Stimulated activated CD4-positive, alpha-beta T cell treated with anti-CD3 and anti-CD28 coated beads, TNF-alpha, amount 100 ng/mL, for 48 hours (primary cell): ENCODE results near the gene SPHK1.

Experiments
- DNase-seq, 3 donors: peaks; one replicate each; pipeline ENCODE4 v3.0.0-alpha.2; 2020; ENCODE audit warnings: low read depth in 3 of 3

SPHK1 gene

DNA sequence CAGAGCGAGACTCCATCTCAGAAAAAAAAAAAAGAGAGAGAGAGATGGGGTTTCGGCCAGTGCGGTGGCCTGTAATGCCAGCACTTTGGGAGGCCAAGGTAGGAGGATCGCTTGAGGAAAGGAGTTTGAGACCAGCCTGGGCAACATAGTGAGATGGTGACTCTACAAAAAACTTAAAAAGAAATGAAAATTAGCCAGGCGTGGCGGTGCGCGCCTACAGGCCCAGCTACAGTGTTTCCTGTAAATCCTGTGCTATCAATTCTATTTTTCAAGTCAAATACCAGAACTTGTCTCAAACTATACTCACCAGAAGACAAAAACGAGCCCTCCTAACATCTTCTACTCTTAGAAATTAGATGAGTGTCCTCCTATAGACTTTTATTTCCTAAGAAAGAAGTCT lies 49.3 kb downstream of the SPHK1 start:
- DNase-seq, result no peak

DNA sequence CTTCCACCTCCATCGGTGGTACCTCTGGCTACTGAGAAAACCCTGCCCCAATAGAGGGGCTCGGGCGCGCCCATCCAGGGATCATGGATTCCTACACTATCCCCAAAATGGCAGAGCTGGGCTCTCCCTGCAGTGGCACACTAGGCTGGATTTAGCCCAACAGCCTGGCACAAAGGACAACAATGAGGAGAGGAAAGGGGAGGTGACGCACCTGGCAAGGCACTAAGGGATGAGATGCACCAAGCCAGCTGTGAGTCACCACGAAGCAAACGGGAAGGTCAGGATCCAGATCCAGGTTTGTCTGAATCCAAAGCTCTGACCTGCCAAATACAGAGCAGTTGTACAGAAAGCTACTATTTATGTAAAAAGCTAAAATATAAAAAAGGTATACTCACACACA lies 50.5 kb downstream of the SPHK1 start:
- no peak for DNase-seq

DNA sequence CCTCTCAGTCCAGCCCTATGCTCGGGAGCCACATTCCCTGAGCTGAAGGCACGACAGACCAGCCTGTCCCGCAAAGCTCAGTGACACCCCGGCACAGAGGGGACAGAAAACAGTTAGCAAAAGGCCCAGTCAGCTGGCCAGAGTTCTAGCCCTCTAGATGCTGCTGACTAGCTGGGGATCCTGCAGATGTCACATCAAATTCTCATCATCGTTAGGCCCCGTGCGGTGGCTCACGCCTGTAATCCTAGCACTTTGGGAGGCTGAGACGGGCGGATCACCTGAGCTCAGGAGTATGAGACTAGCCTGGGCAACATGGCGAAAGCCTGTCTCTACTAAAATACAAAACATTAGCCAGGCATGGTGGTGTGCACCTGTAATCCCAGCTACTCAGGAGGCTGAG lies 51.3 kb downstream of the SPHK1 start:
- no peak for DNase-seq
